HUES64 (cell line): Measurements from ENCODE around the gene PHRF1.

Experiments
- H3K27ac ChIP-seq: 2 replicates; pipeline ENCODE4 v1.7.0; 2013; ENCODE audit warnings: low read depth, low read length, inconsistent platforms
- H3K27me3 ChIP-seq: 2 replicates; pipeline ENCODE4 v1.6.1; 2013; ENCODE audit warnings: mild to moderate bottlenecking, low read length; ENCODE audit not compliant: insufficient read depth
- H3K36me3 ChIP-seq: 2 replicates; pipeline ENCODE4 v1.6.1; 2013; ENCODE audit warnings: mild to moderate bottlenecking, low read length; ENCODE audit not compliant: insufficient read depth
- H3K4me1 ChIP-seq: 2 replicates; pipeline ENCODE4 v1.6.1; 2013; ENCODE audit warnings: mild to moderate bottlenecking, low read length, moderate library complexity; ENCODE audit not compliant: insufficient read depth
- H3K4me3 ChIP-seq: 2 replicates; pipeline ENCODE4 v1.5.1; 2013; ENCODE audit warnings: mild to moderate bottlenecking, low read length, moderate library complexity
- H3K9ac ChIP-seq: 2 replicates; pipeline ENCODE4 v1.6.1; 2013; ENCODE audit warnings: mild to moderate bottlenecking, low read depth, low read length
- H3K9me3 ChIP-seq: 2 replicates; pipeline ENCODE4 v1.6.1; 2013; ENCODE audit warnings: low read depth, low read length; ENCODE audit not compliant: insufficient read depth
- WGBS: fragments of 150-250, 120-280 bp; methylation state at CpG from one replicate; pipeline ENCODE4 v1.1.7; 2013; ENCODE audit warnings: missing lambda C conversion rate; 5-methylcytosine and 5-hydroxymethylcytosine counted together

PHRF1 gene

GRCh38 chr11:656866-657265, 80.6 kb downstream of the PHRF1 start:
- Histone ChIP-seq H3K27me3 (no peaks in the 10 kb centered on the region), H3K36me3 (peaks cover 27% of the 10 kb centered on the region), H3K9ac (no peak overlapping the region), H3K9me3 (no peaks in the 10 kb centered on the region), H3K4me3 (no peak overlapping the region), H3K4me1 (no peaks in the 10 kb centered on the region), H3K27ac (no peak overlapping the region)
- WGBS, result 94% methylated on average over 7 of the region's 7 CpGs

GRCh38 chr11:657691-658126, 81.4 kb downstream of the PHRF1 start:
- Histone ChIP-seq H3K4me1 (no peaks in the 10 kb centered on the region), H3K4me3 (no peak overlapping the region), H3K27me3 (no peaks in the 10 kb centered on the region), H3K9ac (no peak overlapping the region), H3K9me3 (no peaks in the 10 kb centered on the region), H3K27ac (no peak overlapping the region), H3K36me3 (peaks cover 26% of the 10 kb centered on the region)
- WGBS, result 90% methylated on average over 14 of the region's 14 CpGs

- no peaks in the 10 kb centered on the region for H3K9me3 ChIP-seq
- 92% methylated on average over 16 of the region's 16 CpGs for WGBS
- no peak overlapping the region for H3K4me3 ChIP-seq
- H3K4me1 ChIP-seq, result no peaks in the 10 kb centered on the region
- peak overlapping the region; percentile 14; the same call in 1 of the 2 replicates for H3K9ac ChIP-seq
- H3K27me3 ChIP-seq, result no peaks in the 10 kb centered on the region
- peaks cover 27% of the 10 kb centered on the region for H3K36me3 ChIP-seq
- H3K27ac ChIP-seq, result no peak overlapping the region
Observed at GRCh38 chr11:659532-660085, 83.3 kb downstream of the PHRF1 start.

GRCh38 chr11:660281-660680, 84.0 kb downstream of the PHRF1 start:
- Histone ChIP-seq H3K9ac (no peak overlapping the region), H3K27me3 (no peaks in the 10 kb centered on the region), H3K36me3 (peaks cover 27% of the 10 kb centered on the region), H3K4me3 (no peak overlapping the region), H3K9me3 (no peaks in the 10 kb centered on the region), H3K4me1 (no peaks in the 10 kb centered on the region), H3K27ac (no peak overlapping the region)
- 95% methylated on average over 19 of the region's 19 CpGs for WGBS

GRCh38 chr11:660681-661444, 84.6 kb downstream of the PHRF1 start:
- Histone ChIP-seq H3K27ac (no peak overlapping the region), H3K4me3 (no peak overlapping the region), H3K4me1 (no peaks in the 10 kb centered on the region), H3K9ac (no peak overlapping the region), H3K9me3 (no peaks in the 10 kb centered on the region), H3K27me3 (no peaks in the 10 kb centered on the region), H3K36me3 (peaks cover 32% of the 10 kb centered on the region)
- 93% methylated on average over 19 of the region's 19 CpGs for WGBS
